ENCODE measurements around the gene ASTN2.

DNA sequence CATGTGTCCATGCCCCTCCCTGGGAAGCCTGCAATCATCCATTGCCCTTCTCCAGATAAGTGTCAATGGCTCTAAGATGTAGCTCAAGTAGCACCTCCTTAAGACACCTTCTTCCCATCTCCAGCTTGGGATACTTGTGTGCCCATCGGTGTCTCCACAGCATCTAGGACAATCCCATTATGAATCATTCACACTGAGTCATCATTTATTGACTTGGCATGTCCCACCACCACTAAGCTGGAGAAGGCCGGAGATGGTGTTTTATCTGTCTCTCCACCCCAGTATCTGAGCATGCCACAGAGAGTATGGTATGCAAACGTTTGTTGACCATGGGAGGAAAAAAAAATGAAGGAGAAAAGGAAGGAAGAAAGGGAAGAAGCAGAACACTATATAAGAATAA, 385.5 kb downstream of the ASTN2 start:
- TF ChIP-seq ZNF274 (IDR thresholded peaks at IDR 0.05; ENCODE audit: low read depth, low read length) = no peak
- TF ChIP-seq YY1 (IDR thresholded peaks at IDR 0.05; ENCODE audit: insufficient read depth, insufficient read length) = no peak
- TF ChIP-seq SUZ12 (IDR thresholded peaks at IDR 0.05; ENCODE audit: extremely low read depth, insufficient read depth, insufficient read length) = no peak

All from NT2/D1 (cell line).